HCT116 (cell line): ENCODE results near the gene CSNK1E.

ENCODE experiments used
- EZH2 ChIP-seq: fragments of 200-600 bp; sonication (generic); IDR thresholded peaks from 2 replicates; pipeline ENCODE4 v1.6.1; 2017; ENCODE audit warnings: antibody characterized with exemption, mixed run types
- EZH2phosphoT487 ChIP-seq: fragments of 200-600 bp; IDR thresholded peaks from 2 replicates; pipeline ENCODE4 v1.6.1; 2018; ENCODE audit warnings: antibody characterized with exemption, borderline replicate concordance
- POLR2A ChIP-seq: IDR thresholded peaks from 2 replicates; pipeline ENCODE4 v1.7.0; 2011; ENCODE audit warnings: borderline replicate concordance; ENCODE audit not compliant: insufficient read depth, insufficient read length; ENCODE audit errors: extremely low read depth
- SIN3A ChIP-seq: IDR thresholded peaks from 2 replicates; pipeline ENCODE4 v1.6.1; 2012; ENCODE audit warnings: low read depth
- SP1 ChIP-seq: IDR thresholded peaks from 2 replicates; pipeline ENCODE4 v1.6.1; 2012; ENCODE audit warnings: low read depth
- SRF ChIP-seq: IDR thresholded peaks from 2 replicates; pipeline ENCODE4 v1.6.1; 2012; ENCODE audit warnings: low read depth
- TF ChIP-seq, protein P1 (sequence below): IDR thresholded peaks from 2 replicates; pipeline ENCODE4 v1.6.1; 2012; ENCODE audit warnings: low read depth
- TF ChIP-seq, protein P2 (sequence below), 3 experiments: fragments of 200-600 bp in 1 of 3; sonication (generic) in 1 of 3; IDR thresholded peaks in 2 of 3; conservative IDR thresholded peaks in 1 of 3; 2 replicates each; pipeline ENCODE4 v1.5.1; 2012 to 2017; ENCODE audit warnings: low read depth in 2 of 3, low read length in 2 of 3, antibody characterized with exemption in 1 of 3, borderline replicate concordance in 1 of 3, control low read depth in 1 of 3, mild to moderate bottlenecking in 1 of 3, mixed read lengths in 1 of 3, mixed run types in 1 of 3, moderate library complexity in 1 of 3; ENCODE audit not compliant: insufficient read depth in 1 of 3

DNA sequence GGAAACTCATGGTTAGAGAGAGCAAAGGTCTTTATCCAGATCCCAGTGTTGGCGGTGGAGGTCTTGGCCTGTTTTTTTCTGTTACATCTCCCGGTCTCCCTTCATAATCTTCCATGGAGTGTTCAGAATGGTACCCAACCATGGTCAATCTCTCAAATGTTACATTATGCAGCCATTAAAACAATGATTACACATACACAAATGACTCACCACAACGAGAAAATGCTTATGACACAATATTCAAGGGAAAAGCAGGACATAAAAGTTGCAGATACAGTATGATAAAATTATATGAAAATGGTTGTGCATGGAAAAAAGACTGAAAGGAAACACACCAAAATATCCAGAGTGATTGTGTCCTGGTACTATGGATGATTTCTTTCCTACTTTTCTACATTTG, 17.8 kb upstream of the CSNK1E start:
- no peak for TF ChIP-seq SIN3A
- no peak for TF ChIP-seq EZH2
- TF ChIP-seq, protein P1, sequence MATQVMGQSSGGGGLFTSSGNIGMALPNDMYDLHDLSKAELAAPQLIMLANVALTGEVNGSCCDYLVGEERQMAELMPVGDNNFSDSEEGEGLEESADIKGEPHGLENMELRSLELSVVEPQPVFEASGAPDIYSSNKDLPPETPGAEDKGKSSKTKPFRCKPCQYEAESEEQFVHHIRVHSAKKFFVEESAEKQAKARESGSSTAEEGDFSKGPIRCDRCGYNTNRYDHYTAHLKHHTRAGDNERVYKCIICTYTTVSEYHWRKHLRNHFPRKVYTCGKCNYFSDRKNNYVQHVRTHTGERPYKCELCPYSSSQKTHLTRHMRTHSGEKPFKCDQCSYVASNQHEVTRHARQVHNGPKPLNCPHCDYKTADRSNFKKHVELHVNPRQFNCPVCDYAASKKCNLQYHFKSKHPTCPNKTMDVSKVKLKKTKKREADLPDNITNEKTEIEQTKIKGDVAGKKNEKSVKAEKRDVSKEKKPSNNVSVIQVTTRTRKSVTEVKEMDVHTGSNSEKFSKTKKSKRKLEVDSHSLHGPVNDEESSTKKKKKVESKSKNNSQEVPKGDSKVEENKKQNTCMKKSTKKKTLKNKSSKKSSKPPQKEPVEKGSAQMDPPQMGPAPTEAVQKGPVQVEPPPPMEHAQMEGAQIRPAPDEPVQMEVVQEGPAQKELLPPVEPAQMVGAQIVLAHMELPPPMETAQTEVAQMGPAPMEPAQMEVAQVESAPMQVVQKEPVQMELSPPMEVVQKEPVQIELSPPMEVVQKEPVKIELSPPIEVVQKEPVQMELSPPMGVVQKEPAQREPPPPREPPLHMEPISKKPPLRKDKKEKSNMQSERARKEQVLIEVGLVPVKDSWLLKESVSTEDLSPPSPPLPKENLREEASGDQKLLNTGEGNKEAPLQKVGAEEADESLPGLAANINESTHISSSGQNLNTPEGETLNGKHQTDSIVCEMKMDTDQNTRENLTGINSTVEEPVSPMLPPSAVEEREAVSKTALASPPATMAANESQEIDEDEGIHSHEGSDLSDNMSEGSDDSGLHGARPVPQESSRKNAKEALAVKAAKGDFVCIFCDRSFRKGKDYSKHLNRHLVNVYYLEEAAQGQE = no peak
- TF ChIP-seq EZH2phosphoT487 = no peak
- TF ChIP-seq, protein P2, sequence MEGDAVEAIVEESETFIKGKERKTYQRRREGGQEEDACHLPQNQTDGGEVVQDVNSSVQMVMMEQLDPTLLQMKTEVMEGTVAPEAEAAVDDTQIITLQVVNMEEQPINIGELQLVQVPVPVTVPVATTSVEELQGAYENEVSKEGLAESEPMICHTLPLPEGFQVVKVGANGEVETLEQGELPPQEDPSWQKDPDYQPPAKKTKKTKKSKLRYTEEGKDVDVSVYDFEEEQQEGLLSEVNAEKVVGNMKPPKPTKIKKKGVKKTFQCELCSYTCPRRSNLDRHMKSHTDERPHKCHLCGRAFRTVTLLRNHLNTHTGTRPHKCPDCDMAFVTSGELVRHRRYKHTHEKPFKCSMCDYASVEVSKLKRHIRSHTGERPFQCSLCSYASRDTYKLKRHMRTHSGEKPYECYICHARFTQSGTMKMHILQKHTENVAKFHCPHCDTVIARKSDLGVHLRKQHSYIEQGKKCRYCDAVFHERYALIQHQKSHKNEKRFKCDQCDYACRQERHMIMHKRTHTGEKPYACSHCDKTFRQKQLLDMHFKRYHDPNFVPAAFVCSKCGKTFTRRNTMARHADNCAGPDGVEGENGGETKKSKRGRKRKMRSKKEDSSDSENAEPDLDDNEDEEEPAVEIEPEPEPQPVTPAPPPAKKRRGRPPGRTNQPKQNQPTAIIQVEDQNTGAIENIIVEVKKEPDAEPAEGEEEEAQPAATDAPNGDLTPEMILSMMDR (IDR thresholded peaks at IDR 0.05 in 2 of 3, conservative IDR thresholded peaks at IDR 0.05 in 1 of 3; ENCODE audit: borderline replicate concordance in 1 of 3, insufficient read depth in 1 of 3, low read depth in 2 of 3, low read length in 2 of 3) = no peak
- no peak for TF ChIP-seq POLR2A
- no peak for TF ChIP-seq SRF
- no peak for TF ChIP-seq SP1
